OCI-LY3 (cell line): ENCODE data around the gene LRRC32.

ENCODE experiments used
- CTCF ChIP-seq: fragments of 200-600, 300-600 bp; sonication (generic); IDR thresholded peaks from 2 replicates; pipeline ENCODE4 v1.5.1; 2014; ENCODE audit warnings: antibody characterized with exemption, low read length, low read depth
- EZH2phosphoT487 ChIP-seq: fragments of 200-600 bp; shearing (Covaris generic); IDR thresholded peaks from 2 replicates; pipeline ENCODE4 v1.6.1; 2018; ENCODE audit warnings: antibody characterized with exemption, mixed run types, low read depth

- TF ChIP-seq CTCF (peak; percentile 29), EZH2phosphoT487 (no peak)
Observed at GRCh38 chr11:76670485-76671236, at the start of gene LRRC32.
